Peyer's patch (tissue), 4 donors: ENCODE measurements around the gene KRT40.

Source experiments
- POLR2A ChIP-seq, 2 donors: fragments of 450-650 bp; IDR thresholded peaks; one replicate each; pipeline ENCODE4 v1.5.1; 2017; ENCODE audit warnings: antibody characterized with exemption in 2 of 2, mild to moderate bottlenecking in 2 of 2, moderate library complexity in 2 of 2
- TF ChIP-seq, protein P1 (sequence below), 6 experiments: fragments of 450-650 bp in 4 of 6; fragments of 200-600 bp in 2 of 6; sonication (generic) in 1 of 6; IDR thresholded peaks; one replicate each; pipeline ENCODE4 v1.5.1; 2017 to 2019; ENCODE audit warnings: antibody characterized with exemption in 6 of 6, mild to moderate bottlenecking in 3 of 6, moderate library complexity in 1 of 6

- TF ChIP-seq, protein P1, sequence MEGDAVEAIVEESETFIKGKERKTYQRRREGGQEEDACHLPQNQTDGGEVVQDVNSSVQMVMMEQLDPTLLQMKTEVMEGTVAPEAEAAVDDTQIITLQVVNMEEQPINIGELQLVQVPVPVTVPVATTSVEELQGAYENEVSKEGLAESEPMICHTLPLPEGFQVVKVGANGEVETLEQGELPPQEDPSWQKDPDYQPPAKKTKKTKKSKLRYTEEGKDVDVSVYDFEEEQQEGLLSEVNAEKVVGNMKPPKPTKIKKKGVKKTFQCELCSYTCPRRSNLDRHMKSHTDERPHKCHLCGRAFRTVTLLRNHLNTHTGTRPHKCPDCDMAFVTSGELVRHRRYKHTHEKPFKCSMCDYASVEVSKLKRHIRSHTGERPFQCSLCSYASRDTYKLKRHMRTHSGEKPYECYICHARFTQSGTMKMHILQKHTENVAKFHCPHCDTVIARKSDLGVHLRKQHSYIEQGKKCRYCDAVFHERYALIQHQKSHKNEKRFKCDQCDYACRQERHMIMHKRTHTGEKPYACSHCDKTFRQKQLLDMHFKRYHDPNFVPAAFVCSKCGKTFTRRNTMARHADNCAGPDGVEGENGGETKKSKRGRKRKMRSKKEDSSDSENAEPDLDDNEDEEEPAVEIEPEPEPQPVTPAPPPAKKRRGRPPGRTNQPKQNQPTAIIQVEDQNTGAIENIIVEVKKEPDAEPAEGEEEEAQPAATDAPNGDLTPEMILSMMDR (IDR thresholded peaks at IDR 0.05) = no peak
- no peak for TF ChIP-seq POLR2A (IDR thresholded peaks at IDR 0.05)
Observed at GRCh38 chr17:41001795-41002194, 17.7 kb upstream of the KRT40 start.
